SU-DHL-6 (cell line): ENCODE results near the gene AKNA.

Experiments used
- H2AFZ ChIP-seq: fragments of 200-600 bp; sonication (generic); 2 replicates; pipeline ENCODE4 v1.6.1; 2014; ENCODE audit warnings: low read depth, mild to moderate bottlenecking, moderate library complexity, mixed read lengths, antibody characterized with exemption, low read length; ENCODE audit not compliant: severe bottlenecking
- H3F3A ChIP-seq: fragments of 200-600 bp; shearing (Covaris generic); 2 replicates; pipeline ENCODE4 v1.6.0; 2016; ENCODE audit warnings: antibody characterized with exemption, mild to moderate bottlenecking; ENCODE audit not compliant: insufficient read depth
- H3K27ac ChIP-seq: fragments of 200-600 bp; sonication (generic); 2 replicates; pipeline ENCODE4 v1.5.1; 2016; ENCODE audit warnings: low read depth, mild to moderate bottlenecking, low read length, moderate library complexity, mixed read lengths
- H3K27me3 ChIP-seq: fragments of 200-600 bp; sonication (generic), shearing (Covaris generic); 2 replicates; pipeline ENCODE4 v1.6.0; 2014; ENCODE audit warnings: mild to moderate bottlenecking, low read length
- H3K36me3 ChIP-seq: fragments of 200-600 bp; sonication (generic); 2 replicates; pipeline ENCODE4 v1.6.1; 2014; ENCODE audit warnings: mild to moderate bottlenecking, low read length, mixed read lengths
- H3K4me2 ChIP-seq: fragments of 300-600, 200-600 bp; shearing (Covaris generic), sonication (generic); 2 replicates; pipeline ENCODE4 v1.6.0; 2014; ENCODE audit warnings: low read length, low read depth, mild to moderate bottlenecking; ENCODE audit not compliant: poor library complexity, severe bottlenecking
- H3K4me3 ChIP-seq: fragments of 200-600 bp; sonication (generic); 2 replicates; pipeline ENCODE4 v1.5.1; 2014; ENCODE audit warnings: antibody characterized with exemption, low read length, mild to moderate bottlenecking, mixed read lengths; ENCODE audit not compliant: insufficient read depth, poor library complexity, severe bottlenecking
- H3K79me2 ChIP-seq: fragments of 200-600 bp; sonication (generic); 2 replicates; pipeline ENCODE4 v1.6.1; 2014; ENCODE audit warnings: mild to moderate bottlenecking, low read length, moderate library complexity; ENCODE audit not compliant: insufficient read depth
- H3K9ac ChIP-seq: fragments of 200-600 bp; sonication (generic); 2 replicates; pipeline ENCODE4 v1.7.0; 2014; ENCODE audit warnings: mild to moderate bottlenecking, low read length
- H3K9me2 ChIP-seq: fragments of 200-600 bp; sonication (generic); replicated peaks from 2 replicates; pipeline ENCODE4 v1.6.1; 2014; ENCODE audit warnings: low read length; ENCODE audit not compliant: insufficient read depth
- H3K9me3 ChIP-seq: fragments of 200-600 bp; sonication (generic); 2 replicates; pipeline ENCODE4 v1.6.1; 2014; ENCODE audit warnings: low read length, mixed read lengths; ENCODE audit not compliant: insufficient read depth
- H4K20me1 ChIP-seq: fragments of 200-600 bp; sonication (generic); 2 replicates; pipeline ENCODE4 v1.6.1; 2014; ENCODE audit warnings: low read depth, mild to moderate bottlenecking, antibody characterized with exemption, low read length, moderate library complexity, mixed read lengths
- CTCF ChIP-seq: fragments of 200-600 bp; sonication (generic); IDR thresholded peaks from one replicate; pipeline ENCODE4 v1.5.1; 2017; ENCODE audit warnings: antibody characterized with exemption, mild to moderate bottlenecking, low read length, moderate library complexity; ENCODE audit not compliant: insufficient read depth, poor library complexity, severe bottlenecking
- EZH2phosphoT487 ChIP-seq: fragments of 200-600 bp; sonication (generic), shearing (Covaris generic); conservative IDR thresholded peaks from 2 replicates; pipeline ENCODE4 v1.6.1; 2018; ENCODE audit warnings: mild to moderate bottlenecking, antibody characterized with exemption, low read length, moderate library complexity, mixed read lengths

The AKNA gene

GRCh38 chr9:114336699-114337395, 50.9 kb downstream of the AKNA start:
- no peak overlapping the region for H3K27ac ChIP-seq
- no peaks in the 10 kb centered on the region for H3K9me3 ChIP-seq
- peaks cover 27% of the 10 kb centered on the region for H3K36me3 ChIP-seq
- no peak overlapping the region for H2AFZ ChIP-seq
- H3K27me3 ChIP-seq = no peaks in the 10 kb centered on the region
- H3K4me2 ChIP-seq = no peak overlapping the region
- TF ChIP-seq EZH2phosphoT487 = no peak
- TF ChIP-seq CTCF = no peak
- H3K4me3 ChIP-seq = no peak overlapping the region
- H3K79me2 ChIP-seq = no peaks in the 10 kb centered on the region
- no peak overlapping the region for H3K9ac ChIP-seq
- H3K9me2 ChIP-seq = no peaks in the 10 kb centered on the region
- no peaks in the 10 kb centered on the region for H4K20me1 ChIP-seq
- 0 out of 2 replicates have a peak, but pooled peaks cover 8% of the 10 kb centered on the region for H3F3A ChIP-seq

GRCh38 chr9:114336157-114336556, 51.6 kb downstream of the AKNA start:
- Histone ChIP-seq H3K9ac (no peak overlapping the region), H3K4me2 (no peak overlapping the region), H3K36me3 (peaks cover 24% of the 10 kb centered on the region), H3K9me2 (no peaks in the 10 kb centered on the region), H3K4me3 (no peak overlapping the region), H3F3A (0 out of 2 replicates have a peak, but pooled peaks cover 5% of the 10 kb centered on the region), H3K27me3 (no peaks in the 10 kb centered on the region), H2AFZ (no peak overlapping the region), H3K9me3 (no peaks in the 10 kb centered on the region), H4K20me1 (no peaks in the 10 kb centered on the region), H3K27ac (no peak overlapping the region), H3K79me2 (no peaks in the 10 kb centered on the region)
- TF ChIP-seq EZH2phosphoT487 (no peak), CTCF (no peak)

GRCh38 chr9:114335745-114336144, 52.0 kb downstream of the AKNA start:
- TF ChIP-seq EZH2phosphoT487 (no peak), CTCF (no peak)
- Histone ChIP-seq H3K27ac (no peak overlapping the region), H3K4me3 (no peak overlapping the region), H3K27me3 (no peaks in the 10 kb centered on the region), H3K79me2 (no peaks in the 10 kb centered on the region), H3K4me2 (no peak overlapping the region), H3K36me3 (peaks cover 20% of the 10 kb centered on the region), H3K9me2 (no peaks in the 10 kb centered on the region), H4K20me1 (no peaks in the 10 kb centered on the region), H3F3A (0 out of 2 replicates have a peak, but pooled peaks cover under 1% of the 10 kb centered on the region), H3K9ac (no peak overlapping the region), H2AFZ (no peak overlapping the region), H3K9me3 (no peaks in the 10 kb centered on the region)
